AG04449 (cell line): ENCODE measurements around the gene NEMP1.

Source experiments
- CTCF ChIA-PET: fragments of 350-600 bp; formaldehyde crosslinking; extraction: SDS; loops from one replicate; lab custom pipeline; 2021; ENCODE audit warnings: antibody characterized with exemption; lab: Yijun Ruan, JAX
- POLR2A ChIA-PET: fragments of 400-600, 350-600 bp; formaldehyde crosslinking; extraction: SDS; loops from one replicate; lab custom pipeline; 2020; ENCODE audit warnings: antibody characterized with exemption, inconsistent platforms; lab: Yijun Ruan, JAX
- DNase-seq: peaks from one replicate; pipeline ENCODE4 v3.0.0-alpha.2; 2010; ENCODE audit warnings: low read depth, low spot score
- H3K4me3 ChIP-seq: 2 replicates; pipeline ENCODE4 v1.5.1; 2011; ENCODE audit warnings: low read depth, mild to moderate bottlenecking, control low read depth, low read length
- TF ChIP-seq, protein P1 (sequence below): IDR thresholded peaks from one replicate; pipeline ENCODE4 v1.5.1; 2011; ENCODE audit warnings: mild to moderate bottlenecking, moderate library complexity, low read length, control low read depth, inconsistent platforms; ENCODE audit not compliant: insufficient read depth; ENCODE audit errors: missing control alignments

NEMP1 gene, protein sequence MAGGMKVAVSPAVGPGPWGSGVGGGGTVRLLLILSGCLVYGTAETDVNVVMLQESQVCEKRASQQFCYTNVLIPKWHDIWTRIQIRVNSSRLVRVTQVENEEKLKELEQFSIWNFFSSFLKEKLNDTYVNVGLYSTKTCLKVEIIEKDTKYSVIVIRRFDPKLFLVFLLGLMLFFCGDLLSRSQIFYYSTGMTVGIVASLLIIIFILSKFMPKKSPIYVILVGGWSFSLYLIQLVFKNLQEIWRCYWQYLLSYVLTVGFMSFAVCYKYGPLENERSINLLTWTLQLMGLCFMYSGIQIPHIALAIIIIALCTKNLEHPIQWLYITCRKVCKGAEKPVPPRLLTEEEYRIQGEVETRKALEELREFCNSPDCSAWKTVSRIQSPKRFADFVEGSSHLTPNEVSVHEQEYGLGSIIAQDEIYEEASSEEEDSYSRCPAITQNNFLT

DNA sequence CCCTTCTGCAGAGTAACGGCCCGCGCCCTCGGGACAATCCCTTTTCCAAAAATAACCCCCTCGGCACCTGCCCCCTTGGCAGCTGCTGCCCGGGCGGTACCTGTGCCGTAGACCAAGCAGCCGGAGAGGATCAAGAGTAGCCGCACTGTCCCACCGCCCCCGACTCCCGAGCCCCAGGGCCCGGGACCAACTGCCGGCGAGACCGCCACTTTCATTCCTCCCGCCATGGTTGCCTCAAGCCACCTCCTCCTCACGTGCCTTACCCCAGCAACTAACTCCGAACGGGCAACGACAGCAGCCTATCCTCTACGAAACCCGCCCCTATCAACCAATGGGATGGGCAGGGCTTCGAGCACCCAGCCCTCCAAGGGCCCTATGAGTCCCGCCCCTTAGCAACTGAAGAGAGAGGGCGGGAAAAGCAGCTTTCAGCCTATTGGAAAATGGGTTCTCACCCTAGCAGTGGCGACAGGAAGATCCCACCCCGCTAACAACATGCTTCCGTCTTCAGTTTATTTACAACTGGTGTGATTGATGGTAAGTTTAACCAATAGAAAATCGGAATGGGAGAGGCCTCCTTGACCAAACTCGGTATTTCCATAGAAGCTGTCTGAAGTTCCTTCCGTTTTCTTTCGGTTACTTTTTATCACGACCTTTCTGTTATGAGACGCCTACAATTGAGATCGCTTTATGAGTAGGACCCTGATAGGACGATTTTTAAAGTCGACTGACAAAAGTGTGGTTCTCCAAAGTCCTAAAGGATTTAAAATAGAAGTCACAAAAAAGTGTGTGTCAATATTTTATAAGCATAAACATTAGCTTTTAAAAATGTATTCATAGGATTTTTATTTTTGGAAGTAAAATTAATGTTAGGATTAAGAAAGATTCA lies at the start of gene NEMP1:
Gene NEMP1, minus strand, starts transcription at position 273 of the 886 bp plus-strand sequence. Its CDS starts 46 bp downstream, at position 227.
- TF ChIP-seq, protein P1, sequence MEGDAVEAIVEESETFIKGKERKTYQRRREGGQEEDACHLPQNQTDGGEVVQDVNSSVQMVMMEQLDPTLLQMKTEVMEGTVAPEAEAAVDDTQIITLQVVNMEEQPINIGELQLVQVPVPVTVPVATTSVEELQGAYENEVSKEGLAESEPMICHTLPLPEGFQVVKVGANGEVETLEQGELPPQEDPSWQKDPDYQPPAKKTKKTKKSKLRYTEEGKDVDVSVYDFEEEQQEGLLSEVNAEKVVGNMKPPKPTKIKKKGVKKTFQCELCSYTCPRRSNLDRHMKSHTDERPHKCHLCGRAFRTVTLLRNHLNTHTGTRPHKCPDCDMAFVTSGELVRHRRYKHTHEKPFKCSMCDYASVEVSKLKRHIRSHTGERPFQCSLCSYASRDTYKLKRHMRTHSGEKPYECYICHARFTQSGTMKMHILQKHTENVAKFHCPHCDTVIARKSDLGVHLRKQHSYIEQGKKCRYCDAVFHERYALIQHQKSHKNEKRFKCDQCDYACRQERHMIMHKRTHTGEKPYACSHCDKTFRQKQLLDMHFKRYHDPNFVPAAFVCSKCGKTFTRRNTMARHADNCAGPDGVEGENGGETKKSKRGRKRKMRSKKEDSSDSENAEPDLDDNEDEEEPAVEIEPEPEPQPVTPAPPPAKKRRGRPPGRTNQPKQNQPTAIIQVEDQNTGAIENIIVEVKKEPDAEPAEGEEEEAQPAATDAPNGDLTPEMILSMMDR = no peak
- CTCF ChIA-PET = interaction anchor here (0.8 to 3.9 kb wide), 20 partner anchors 8 to 166 kb away, joined by 3 to 26 read pairs (median 6); partner anchors contain the start of genes STAT6 and ZBTB39
- peak within 1 kb of the TSS; percentile 77 for H3K4me3 ChIP-seq
- POLR2A ChIA-PET = interaction anchor here (0.7 to 2.4 kb wide), 8 partner anchors 9 to 91 kb away, joined by 3 to 35 read pairs (median 4); partner anchors contain the start of genes LRP1, NAB2 and STAT6
- DNase-seq = peak; percentile 100

GRCh38 chr12:57127726-57128518 lies 49.3 kb upstream of the NEMP1 start, which contains the start of gene LRP1:
Gene LRP1 (plus strand): TSS chr12:57128483. CDS start chr12:57128965, 482 bp downstream.
- peak within 1 kb of the TSS; percentile 87 for H3K4me3 ChIP-seq
- TF ChIP-seq, protein P1 = no peak
- ChIA-PET POLR2A (interaction anchor here (0.6 to 2.3 kb wide), 21 partner anchors 9 to 113 kb away, joined by 3 to 23 read pairs (median 4); partner anchors contain the start of genes LRP1-AS, NAB2, NEMP1 and SHMT2), CTCF (interaction anchor here (0.7 to 24.7 kb wide), 13 partner anchors 11 to 115 kb away, joined by 3 to 874 read pairs (median 7); partner anchors contain the start of genes LRP1-AS, SHMT2 and STAT6)
- DNase-seq = no peak

DNA sequence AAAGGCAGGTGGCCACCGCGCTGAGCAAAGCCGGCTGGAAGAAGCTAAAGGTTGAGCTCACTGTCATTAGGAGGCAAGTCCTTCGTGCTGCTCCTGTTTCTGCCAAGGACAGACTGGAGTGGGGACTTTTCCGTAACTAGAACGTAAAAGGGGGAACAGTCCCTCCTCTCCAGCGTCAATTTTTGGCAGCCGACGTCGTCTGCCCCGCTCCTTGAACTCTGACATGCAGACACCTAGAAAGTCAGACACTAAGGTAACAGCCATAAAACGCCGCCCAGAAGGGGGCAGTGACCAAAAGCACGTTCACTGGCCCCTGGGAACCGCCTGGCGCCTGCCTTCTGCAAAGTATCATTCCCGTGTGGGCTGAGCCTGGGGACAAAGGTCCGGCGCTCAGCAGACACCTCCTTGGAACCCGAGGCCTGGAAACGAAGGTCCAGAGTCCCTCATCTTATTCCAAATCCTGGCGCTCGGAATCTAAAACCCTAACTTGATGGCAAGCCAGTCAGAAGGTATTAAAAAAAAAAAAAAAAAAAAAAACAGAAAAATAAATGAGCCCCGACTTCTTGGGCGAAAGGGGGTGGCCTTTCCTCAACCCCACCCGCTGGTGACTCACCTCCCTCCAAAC lies 48.6 kb upstream of the NEMP1 start:
- CTCF ChIA-PET = interaction anchor here (1.0 to 24.7 kb wide), 10 partner anchors 11 to 115 kb away, joined by 3 to 874 read pairs (median 40); partner anchors contain the start of genes LRP1-AS, SHMT2 and STAT6
- TF ChIP-seq, protein P1 = no peak
- no peak for DNase-seq
- peak overlapping the region; percentile 87 for H3K4me3 ChIP-seq
- POLR2A ChIA-PET = interaction anchor here (0.6 to 2.3 kb wide), 18 partner anchors 9 to 112 kb away, joined by 3 to 23 read pairs (median 4); partner anchors contain the start of genes LRP1-AS, NAB2 and STAT6

DNA sequence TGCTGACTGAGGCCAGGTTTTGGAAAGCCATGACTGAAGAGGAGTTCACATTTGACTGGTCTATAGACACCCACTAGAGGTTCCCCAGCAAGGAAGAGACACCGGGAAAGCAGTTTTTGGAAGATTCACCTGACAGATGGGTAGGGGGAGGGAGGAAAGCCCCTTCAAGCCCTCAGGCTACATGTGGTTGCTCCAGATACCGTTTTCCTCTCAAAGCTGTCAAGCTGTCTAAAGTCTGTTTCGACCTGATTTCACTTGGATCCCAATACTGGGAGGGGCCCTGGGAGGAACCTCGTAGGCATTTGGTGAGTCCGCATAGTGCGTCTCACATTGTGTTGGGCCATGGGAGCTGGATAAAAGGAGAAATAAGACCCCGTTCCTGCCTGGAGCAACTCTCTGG lies 48.0 kb upstream of the NEMP1 start:
- ChIA-PET POLR2A (interaction anchor here (2.3 kb wide), 1 partner anchor 15 kb away, joined by 23 read pairs; the partner anchor contains the start of gene STAT6), CTCF (interaction anchor here (2.9 to 24.7 kb wide), 8 partner anchors 10 to 116 kb away, joined by 12 to 874 read pairs (median 70); partner anchors contain the start of genes LRP1-AS, SHMT2 and STAT6)
- TF ChIP-seq, protein P1 = no peak
- H3K4me3 ChIP-seq = no peak overlapping the region
- no peak for DNase-seq

GRCh38 chr12:57126061-57126460 lies 47.5 kb upstream of the NEMP1 start:
- DNase-seq = no peak
- H3K4me3 ChIP-seq = no peak overlapping the region
- CTCF ChIA-PET = interaction anchor here (0.7 to 24.7 kb wide), 13 partner anchors 9 to 117 kb away, joined by 3 to 874 read pairs (median 20); partner anchors contain the start of genes LRP1-AS, SHMT2 and STAT6
- POLR2A ChIA-PET = no interaction called here
- TF ChIP-seq, protein P1 = no peak
